ENCODE results near the gene MLEC.
A peak's percentile ranks its signal among the peaks of the same experiment; 100 is the strongest.

The MLEC gene, protein sequence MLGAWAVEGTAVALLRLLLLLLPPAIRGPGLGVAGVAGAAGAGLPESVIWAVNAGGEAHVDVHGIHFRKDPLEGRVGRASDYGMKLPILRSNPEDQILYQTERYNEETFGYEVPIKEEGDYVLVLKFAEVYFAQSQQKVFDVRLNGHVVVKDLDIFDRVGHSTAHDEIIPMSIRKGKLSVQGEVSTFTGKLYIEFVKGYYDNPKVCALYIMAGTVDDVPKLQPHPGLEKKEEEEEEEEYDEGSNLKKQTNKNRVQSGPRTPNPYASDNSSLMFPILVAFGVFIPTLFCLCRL

DNA sequence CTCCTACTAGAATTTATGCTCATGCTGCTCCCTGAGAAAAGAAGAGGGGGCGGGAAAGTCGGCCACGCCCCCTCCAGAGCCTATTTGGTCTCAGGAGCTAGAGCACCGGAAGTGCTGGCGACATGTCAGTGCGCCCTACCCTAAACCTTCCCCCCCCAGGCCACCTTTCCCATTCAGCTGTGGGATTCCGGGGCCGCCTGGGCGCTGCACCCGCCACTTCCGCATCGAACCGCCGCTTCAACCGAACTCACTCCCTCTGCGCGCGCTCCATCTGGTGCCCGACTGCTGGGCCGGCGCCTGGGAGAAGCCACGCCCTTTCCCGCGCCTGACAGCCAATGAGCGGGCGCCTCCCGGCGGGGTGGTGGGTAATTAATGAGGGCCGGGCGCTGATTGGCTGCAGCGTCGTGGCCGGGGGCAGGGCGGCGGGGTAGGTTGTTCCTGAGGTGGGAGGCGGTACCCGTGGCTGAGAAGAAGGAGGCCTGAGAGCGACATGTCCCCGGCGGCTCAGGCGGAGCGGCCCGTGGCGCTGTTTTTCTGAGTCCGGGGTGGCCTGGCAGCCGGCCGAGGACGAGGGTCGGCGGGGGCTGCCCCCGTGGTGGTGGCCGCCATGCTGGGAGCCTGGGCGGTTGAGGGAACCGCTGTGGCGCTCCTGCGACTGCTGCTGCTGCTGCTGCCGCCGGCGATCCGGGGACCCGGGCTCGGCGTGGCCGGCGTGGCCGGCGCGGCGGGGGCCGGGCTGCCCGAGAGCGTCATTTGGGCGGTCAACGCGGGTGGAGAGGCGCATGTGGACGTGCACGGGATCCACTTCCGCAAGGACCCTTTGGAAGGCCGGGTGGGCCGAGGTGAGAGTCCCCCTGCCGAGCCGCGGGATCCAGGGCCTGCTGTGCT lies at the start of gene MLEC:
MLEC (plus strand) TSS at position 460 of the 888 bp plus-strand sequence; CDS start at position 608, 148 bp downstream.
- peak; percentile 97 to 98 for DNase-seq (ENCODE audit: low read depth in 2 of 2)

DNA sequence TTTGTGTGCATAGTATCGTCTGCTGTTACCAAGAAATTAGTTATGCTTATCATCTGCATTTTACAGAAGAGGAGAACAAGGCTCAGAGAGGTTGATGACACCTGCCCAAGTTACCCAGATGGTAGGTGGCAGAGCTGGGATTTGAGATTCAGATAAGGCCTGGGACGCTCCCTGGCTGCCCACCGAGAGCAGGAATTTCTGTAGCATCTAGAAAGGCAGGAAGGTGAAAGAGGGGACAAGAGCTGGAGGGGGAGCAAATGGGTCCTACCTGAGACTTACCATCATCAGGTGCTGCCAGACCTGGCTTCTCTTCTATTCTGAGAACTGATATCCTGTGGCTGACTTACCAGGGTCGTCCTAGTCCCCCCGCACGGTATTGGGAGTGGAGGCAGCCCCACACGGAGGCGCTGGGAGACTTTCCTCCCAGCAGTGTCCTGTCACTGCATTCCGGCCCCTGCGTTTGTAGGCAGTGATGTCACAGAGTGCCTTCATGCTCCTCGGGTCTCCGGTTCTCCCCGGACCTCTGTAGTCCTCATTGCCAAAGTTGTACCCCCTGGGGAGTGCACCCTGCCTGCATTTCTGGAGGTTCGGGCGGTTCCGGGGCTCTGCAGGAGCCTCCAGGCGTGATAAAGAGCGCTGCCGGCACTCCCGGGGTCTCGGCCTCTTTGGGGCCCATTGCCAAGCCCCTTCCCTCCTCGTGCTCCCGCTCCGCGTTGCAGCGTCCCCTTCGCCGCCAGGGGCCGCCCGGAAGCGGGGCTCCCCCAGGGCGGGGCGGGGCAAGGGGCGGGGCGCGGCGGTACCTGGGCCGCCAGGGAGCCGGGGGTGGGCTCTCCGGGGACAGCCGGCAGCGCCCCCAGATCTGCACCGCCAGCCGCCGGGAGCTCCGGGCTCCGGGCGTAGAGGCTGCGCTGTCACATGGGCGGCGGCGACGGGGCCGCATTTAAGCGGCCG lies 46.9 kb upstream of the MLEC start, which contains the start of gene CABP1:
CABP1 (plus strand) TSS at position 856 of the 951 bp plus-strand sequence; CDS start at position 916, 60 bp downstream.
- peak in 1 of 2 donors; percentile 58 for DNase-seq (ENCODE audit: low read depth in 2 of 2)

DNA sequence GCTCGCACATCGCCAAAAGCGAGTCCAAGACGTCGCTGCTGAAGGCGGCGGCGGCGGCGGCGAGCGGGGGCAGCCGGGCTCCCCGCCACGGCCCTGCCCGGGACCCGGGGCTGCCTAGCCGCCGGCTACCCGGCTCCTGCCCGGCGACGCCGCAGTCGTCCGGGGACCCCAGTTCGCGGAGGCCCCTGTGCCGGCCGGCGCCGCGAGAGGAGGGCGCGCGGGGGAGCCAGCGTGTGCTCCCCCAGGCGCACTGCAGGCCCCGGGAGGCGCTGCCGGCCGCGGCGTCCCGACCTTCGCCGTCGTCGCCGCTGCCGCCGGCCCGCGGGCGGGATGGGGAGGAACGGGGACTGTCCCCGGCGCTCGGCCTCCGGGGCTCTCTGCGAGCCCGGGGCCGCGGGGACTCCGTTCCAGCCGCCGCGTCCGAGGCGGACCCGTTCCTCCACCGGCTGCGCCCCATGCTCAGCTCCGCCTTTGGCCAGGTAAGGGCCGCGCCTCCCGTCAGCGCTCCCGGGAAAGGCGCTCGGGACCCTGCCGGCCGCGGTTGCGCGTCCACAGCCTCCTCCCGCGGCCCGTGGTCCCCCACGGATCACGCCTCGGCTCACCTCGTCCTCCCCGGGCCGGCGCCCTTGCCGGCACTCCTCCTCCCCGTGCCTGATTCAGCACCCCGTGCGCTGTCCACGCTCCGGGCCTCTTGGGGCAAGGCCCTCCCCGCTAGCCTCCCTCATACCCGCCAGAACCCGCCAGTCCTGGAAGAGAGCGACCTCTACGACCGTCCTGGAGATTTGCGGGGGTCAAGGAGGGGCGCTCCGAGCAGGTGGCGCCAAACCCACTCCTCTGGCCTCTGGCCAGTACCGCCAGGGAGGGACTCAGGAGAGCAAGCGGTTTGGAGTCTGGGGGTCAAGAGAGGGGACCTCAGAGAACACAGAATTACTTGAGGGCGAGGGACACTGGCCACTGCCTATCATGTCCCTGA lies 45.8 kb upstream of the MLEC start:
- peak; percentile 19 to 30 for DNase-seq (ENCODE audit: low read depth in 2 of 2)

DNA sequence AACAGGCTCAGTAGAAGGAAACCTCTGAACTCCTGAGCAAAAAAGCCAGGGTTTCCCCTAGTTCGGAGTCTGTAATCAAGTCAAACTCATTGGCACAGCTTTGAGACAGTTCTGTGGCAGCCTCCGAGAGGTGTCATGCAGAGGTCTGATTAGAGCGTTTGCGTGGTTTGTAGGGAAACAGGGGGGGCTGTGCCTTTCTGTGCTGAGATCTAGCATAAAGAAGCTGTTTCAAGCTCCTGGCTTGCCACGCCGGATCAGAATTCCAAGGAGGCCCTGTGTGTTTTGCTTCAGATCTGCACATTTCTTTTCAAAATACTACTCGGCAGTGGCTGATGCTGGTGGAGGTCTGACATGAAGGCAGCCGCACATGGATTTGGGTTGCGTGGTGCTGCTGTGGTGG lies 44.8 kb upstream of the MLEC start:
- no peak for DNase-seq (ENCODE audit: low read depth in 2 of 2)

DNA sequence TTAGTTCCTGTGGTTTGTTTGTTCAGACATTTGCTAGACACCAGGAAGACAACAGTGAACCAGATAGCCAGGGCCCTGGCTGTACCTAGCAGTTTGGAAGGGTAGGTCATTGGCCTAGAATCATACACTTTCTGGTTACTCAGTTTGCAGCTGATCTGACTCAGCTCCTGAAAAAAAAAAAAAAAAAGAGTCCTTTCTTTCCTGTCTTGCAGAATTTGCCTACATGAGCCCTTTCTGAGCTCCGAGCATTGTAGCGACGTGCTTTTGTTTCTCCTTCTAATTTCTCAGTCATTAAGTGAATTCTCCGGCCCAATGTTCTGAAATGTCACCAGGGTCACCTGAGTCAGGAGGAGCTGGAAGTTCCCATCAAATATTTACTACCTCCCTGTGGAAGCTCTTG lies 44.1 kb upstream of the MLEC start:
- DNase-seq (ENCODE audit: low read depth in 2 of 2), result no peak

DNA sequence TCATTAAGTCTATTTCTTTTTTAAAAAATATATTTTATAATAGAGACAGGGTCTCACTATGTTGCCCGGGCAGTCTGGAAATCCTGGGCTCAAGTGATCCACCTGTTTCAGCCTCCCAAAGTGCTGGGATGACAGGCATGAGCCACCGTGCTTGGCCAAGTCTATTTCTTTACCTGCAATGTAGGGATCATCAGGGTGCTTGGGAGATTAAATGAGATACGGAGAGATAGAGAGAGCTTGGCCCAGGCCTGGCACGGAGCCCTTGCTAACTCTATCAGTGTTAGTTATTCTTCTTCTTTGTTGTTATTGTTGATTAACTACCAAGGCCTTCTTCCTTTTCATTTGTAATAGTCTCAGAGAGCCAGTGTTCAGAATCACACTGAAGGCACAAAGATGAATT lies 43.4 kb upstream of the MLEC start:
- DNase-seq (ENCODE audit: low read depth in 2 of 2), result no peak

DNA sequence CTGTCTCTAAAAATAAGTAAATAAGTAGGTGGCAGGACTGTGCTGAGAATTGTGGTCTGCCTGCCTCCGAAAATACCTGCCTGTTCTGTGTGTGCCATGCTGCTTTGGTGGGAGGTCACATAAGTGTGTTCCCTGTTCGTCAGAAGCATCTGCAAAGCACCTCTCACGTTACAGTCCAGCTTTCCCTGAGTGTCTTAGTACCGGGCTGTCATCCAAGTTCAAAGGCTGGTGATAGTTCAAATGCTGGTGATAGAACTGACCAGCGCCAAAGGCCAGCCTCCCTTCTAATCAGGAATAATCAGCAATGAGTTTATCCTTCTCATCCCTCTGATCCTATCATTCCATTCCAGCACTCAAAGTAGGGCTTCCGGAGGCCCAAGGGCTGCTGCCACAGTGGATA lies 40.9 kb upstream of the MLEC start:
- DNase-seq (ENCODE audit: low read depth in 2 of 2), result no peak

DNA sequence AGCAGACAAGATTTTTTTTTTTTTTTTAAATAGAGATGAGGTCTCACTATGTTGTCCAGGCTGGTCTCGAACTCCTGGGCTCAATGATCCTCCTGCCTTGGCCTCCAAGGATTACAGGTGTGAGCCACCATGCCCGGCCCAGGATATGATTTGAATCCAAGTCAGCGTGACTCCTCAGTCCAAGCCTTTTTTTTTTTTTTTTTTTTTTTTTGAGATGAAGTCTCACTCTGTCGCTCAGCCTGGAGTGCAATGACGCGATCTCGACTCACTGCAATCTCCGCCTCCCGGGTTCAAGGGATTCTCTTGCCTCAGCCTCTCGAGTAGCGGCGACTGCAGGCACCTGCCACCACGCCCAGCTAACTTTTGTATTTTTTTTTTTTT lies 39.6 kb upstream of the MLEC start:
- DNase-seq (ENCODE audit: low read depth in 2 of 2), result no peak

DNA sequence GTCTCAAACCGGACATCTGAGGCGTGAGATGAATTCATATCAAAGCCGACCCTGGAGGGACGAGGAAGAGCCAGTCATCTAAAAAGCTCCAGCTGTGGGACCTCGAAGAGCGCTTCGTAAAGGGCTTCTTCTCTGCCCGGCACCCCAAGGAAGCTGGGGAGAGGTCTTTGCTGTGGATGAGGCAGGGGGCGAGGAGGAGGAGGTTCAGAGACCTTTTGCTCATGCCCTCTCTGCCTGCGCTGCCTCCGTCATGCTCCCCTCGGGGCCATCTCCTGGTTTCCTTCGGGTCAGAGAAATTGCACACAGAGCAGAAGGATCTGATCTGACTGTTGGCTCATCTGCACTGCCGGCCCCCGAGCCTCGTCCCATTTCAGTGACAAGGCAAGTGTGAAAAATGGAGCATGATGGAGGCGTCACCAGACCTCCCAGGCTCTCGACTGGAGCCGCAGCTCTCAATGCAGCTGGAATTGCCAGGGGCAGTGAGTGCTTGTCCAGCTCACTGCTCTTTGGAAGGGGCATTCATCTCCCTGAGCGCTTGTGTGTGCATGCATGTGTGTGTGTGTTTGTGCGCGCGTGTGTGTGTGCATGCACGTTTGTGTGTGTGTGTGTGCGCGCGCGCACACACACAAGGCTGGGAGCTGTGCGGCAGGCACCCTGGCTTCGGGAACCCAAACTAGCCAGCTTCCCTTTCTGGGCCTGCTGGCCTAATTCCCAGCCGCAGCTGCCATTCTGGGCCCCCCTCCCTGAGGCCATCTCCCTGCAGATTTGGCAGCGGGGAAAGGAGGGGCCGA lies 37.3 kb upstream of the MLEC start:
- no peak for DNase-seq (ENCODE audit: low read depth in 2 of 2)

DNA sequence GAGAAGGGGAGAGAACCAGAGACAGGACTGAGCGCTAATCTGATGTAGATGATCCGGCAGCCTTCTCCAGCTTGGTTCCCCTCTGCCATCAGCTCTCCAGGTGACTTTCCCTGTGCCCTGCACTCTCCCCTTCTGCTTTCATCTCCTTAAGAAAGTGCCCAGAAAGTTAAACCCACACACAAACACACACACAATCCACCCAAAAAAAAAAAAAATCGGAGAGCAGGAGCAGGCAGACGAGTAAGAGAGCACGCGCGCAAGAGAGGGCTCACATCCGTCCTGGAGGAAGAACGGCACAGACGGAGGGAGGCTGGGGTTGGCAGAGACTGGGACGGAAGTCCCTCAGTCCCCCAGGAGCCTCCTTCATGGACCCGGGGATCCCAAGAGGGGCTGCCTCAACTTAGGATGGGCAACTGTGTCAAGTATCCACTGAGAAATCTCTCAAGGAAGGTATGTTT lies 36.7 kb upstream of the MLEC start:
- DNase-seq (ENCODE audit: low read depth in 2 of 2), result no peak

DNA sequence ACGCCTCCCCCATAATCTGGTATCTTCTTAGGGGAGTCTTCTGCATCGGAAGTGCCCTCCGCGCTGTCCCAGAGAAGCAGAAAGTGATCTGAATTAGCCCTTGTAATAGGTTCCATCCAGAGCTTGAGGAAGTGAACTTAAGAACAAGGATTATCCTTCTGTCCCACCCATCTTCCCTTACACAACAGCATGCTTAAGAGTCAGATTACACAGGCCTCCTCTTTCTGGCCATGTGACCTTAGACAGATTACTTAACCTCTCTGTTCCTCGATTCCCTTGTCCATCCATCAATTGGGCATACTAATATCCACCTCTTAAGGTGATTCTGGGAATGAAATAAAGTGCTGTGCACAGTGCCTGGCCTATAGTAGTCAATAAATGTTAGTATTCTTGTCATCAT lies 35.1 kb upstream of the MLEC start:
- no peak for DNase-seq (ENCODE audit: low read depth in 2 of 2)

DNA sequence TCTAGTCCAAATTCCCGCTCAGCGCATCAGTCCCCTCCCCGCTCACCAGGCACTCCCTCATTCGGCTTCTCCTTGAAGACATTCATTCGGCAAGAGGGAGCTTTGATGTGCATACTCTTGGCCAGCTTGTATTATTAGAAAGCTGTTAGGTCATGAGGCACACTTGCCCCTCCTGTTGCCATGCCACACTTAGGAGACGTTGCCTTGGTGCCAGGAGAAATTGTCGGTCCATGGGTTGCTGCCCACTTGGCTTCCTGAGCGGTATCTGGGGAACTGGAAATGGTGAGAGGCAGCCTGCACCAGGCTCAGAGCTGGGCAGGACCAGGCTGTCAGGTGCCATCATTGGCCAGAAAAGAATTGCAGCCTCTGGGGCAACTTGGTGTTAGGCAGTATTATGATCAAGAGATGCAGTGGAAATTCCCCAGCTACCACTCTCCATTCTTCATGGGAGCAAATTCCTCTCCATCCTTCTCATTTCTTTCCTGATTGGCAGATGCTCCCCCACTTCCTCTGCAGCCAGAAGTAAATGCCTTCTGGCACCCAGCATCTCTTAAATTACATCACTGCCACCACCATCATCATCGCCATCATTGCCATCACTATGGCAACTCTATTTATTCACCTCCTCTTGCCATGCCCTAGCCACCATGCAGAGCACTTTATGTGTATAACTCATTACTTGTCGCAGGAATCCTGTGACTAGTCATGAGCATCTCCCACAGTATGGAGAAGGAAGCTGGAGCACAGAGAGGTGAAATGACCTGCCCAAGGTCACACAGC lies 34.1 kb upstream of the MLEC start:
- no peak for DNase-seq (ENCODE audit: low read depth in 2 of 2)

DNA sequence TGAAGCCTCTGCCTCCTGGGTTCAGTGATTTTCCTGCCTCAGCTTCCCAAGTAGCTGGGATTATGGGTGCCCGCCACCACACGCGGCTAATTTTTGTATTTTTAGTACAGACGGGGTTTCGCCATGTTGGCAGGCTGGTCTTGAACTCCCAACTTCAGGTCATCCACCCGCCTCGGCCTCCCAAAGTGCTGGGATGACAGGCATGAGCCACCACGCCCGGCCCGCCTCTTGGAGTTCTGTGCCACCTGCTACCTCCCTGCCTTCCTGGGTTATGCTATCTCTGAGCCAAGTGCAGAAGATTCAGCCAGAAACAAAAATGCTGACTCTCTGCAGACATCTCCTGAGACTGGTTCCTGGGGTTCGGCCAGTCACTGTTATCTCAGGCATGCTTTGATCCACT lies 33.3 kb upstream of the MLEC start:
- DNase-seq (ENCODE audit: low read depth in 2 of 2), result no peak

DNA sequence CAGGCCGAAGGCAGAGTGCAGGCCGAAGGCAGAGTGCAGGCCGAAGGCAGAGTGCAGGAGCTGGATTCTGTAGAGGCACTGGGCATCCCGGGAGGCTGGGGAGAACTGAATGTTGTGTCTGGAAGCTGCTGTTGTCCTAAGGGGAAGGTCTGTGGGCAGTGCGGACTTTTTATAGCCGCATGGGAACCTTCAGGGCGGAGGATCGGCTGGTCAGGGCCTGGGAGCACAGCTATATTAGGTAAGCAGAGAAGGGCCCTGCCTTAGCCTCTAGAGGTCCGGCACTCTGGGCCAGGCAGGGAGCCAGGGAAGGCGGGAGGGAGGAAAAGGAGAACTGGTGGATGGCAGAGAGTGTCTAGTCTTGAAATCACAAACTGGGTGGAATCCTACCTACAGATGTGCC lies 32.3 kb upstream of the MLEC start:
- no peak for DNase-seq (ENCODE audit: low read depth in 2 of 2)

DNA sequence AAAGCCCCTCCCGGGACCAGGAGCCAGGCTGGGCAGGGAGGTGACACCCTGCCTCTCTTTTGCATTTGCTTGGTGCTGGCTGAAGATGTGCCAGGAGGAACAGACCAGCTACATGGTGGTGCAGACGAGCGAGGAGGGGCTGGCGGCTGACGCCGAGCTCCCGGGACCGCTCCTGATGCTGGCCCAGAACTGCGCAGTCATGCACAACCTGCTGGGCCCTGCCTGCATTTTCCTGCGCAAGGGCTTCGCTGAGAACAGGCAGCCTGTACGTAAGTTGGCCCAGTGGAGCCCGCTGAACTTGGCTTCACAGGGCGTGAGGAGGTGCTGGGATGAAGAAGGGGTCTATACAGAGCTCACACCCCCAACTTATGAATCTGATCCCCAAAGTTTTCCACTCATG lies 30.9 kb upstream of the MLEC start:
- DNase-seq (ENCODE audit: low read depth in 2 of 2), result no peak

DNA sequence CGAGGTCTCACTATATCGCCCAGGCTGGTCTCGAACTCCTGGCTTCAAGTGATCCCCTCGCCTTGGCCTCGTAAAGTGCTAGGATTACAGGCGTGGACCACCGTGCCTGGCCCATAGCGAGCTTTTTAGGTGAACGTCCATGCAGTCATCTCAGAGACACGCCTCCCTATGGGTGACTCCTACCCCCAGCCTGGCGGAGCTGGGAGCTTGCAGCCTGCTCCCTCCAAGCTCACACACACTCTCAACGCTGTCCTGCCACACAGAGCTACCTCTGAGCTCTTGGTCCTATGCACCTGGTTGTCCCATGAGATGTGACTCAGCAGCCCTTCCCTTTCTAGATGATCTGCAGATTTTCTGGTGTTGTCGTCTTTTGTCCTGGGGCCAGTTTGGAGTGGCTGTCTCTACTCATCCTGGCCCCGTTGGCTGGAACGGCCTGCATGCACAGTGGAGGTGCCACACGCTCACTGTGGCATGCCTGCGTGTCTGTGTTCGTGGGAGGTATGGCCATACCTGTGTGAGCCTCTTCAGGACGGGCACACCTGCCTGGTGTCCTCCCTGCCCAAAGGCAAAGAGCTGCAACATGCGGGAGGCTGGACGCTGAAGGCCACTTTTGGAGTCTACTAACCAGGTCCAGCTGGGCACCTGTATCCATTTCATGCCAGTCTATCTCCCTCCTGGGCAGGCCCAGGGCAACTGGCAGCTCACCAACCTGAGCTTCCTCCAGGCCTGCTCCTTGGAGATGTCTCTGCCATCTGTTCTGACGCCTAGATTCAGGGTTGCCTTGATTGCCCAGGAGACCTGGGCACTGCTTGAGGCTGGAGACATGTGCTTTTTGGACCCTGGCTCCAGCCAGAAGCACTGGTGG lies 28.4 kb upstream of the MLEC start:
- no peak for DNase-seq (ENCODE audit: low read depth in 2 of 2)

DNA sequence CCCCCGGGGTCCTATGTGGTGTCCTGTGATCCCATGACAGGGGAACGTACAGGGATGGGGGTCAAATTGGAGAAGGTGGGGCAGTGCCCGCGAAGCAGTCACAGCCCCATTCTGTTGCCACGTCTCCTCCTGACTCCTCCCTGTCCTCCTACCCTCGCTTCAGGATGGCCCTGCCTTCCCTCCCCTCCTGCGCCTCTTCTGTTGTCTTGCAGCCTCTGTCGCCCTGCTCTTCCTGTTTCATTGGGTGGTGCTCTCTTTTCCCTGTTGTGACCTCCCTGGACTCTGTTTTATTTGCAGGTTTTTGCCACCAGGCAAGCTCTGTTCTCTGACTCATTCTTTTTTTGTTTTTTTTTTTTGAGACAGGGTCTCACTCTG lies 27.8 kb upstream of the MLEC start:
- no peak for DNase-seq (ENCODE audit: low read depth in 2 of 2)

DNA sequence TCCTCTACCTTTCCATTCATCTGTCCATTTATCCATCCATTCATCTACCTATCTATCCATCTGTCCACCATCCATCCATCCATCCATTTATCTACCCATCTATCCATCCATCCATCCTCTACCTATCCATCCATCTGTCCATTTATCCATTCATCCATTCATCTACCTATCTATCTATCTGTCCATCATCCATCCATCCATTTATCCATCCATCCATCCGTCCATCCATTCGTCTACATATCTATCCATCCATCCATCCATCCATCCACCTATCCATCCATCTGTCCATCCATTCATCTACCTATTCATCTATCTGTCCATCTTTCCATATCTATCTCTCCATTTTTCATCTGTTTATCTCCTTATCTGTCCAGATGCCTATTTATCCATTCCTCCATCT lies 25.5 kb upstream of the MLEC start:
- no peak for DNase-seq (ENCODE audit: low read depth in 2 of 2)

Measured in stimulated activated CD4-positive, alpha-beta T cell treated with anti-CD3 and anti-CD28 coated beads, Interleukin-15, amount 100 ng/mL, for 48 hours (primary cell).